Neutrophil (primary cell): ENCODE results near the gene LDHAL6B.

Experiments used
- H3K27ac ChIP-seq: fragments of 200-600 bp; sonication (generic); 2 replicates; pipeline ENCODE4 v1.5.1; 2016; ENCODE audit warnings: mild to moderate bottlenecking, moderate library complexity
- H3K27me3 ChIP-seq: fragments of 200-600 bp; sonication (generic); 2 replicates; pipeline ENCODE4 v1.6.0; 2016; ENCODE audit warnings: mild to moderate bottlenecking
- H3K36me3 ChIP-seq: fragments of 200-600 bp; sonication (generic); 2 replicates; pipeline ENCODE4 v1.5.1; 2017
- H3K4me1 ChIP-seq, 2 experiments: fragments of 200-600 bp in 1 of 2; sonication (generic) in 1 of 2; 1 replicate in 1 of 2; 2 replicates in 1 of 2; pipeline versions ENCODE4 v1.5.1 to v1.6.1; 2013 to 2016; ENCODE audit warnings: low read depth in 1 of 2, low read length in 1 of 2, mild to moderate bottlenecking in 1 of 2, moderate library complexity in 1 of 2; ENCODE audit not compliant: control insufficient read depth in 1 of 2, insufficient read depth in 1 of 2
- H3K4me3 ChIP-seq, 2 experiments: fragments of 200-600 bp in 1 of 2; sonication (generic) in 1 of 2; 1 replicate in 1 of 2; 2 replicates in 1 of 2; pipeline ENCODE4 v1.5.1; 2013 to 2016; ENCODE audit warnings: low read depth in 1 of 2, low read length in 1 of 2, mild to moderate bottlenecking in 1 of 2, moderate library complexity in 1 of 2
- H3K9me3 ChIP-seq: fragments of 200-600 bp; sonication (generic); 2 replicates; pipeline ENCODE4 v1.5.1; 2016
- TF ChIP-seq, protein P1 (sequence below): fragments of 200-600 bp; sonication (generic); IDR thresholded peaks from 2 replicates; pipeline ENCODE4 v1.5.1; 2016; ENCODE audit warnings: antibody characterized with exemption

Gene LDHAL6B

GRCh38 chr15:59190291-59190690 is 16.4 kb upstream of the LDHAL6B start:
- Histone ChIP-seq H3K27ac (no peak overlapping the region), H3K36me3 (no peaks in the 10 kb centered on the region), H3K4me3 (no peak overlapping the region), H3K4me1 (peaks cover 10 to 11% of the 10 kb centered on the region in 2 experiments), H3K9me3 (no peaks in the 10 kb centered on the region), H3K27me3 (no peaks in the 10 kb centered on the region)
- TF ChIP-seq, protein P1, sequence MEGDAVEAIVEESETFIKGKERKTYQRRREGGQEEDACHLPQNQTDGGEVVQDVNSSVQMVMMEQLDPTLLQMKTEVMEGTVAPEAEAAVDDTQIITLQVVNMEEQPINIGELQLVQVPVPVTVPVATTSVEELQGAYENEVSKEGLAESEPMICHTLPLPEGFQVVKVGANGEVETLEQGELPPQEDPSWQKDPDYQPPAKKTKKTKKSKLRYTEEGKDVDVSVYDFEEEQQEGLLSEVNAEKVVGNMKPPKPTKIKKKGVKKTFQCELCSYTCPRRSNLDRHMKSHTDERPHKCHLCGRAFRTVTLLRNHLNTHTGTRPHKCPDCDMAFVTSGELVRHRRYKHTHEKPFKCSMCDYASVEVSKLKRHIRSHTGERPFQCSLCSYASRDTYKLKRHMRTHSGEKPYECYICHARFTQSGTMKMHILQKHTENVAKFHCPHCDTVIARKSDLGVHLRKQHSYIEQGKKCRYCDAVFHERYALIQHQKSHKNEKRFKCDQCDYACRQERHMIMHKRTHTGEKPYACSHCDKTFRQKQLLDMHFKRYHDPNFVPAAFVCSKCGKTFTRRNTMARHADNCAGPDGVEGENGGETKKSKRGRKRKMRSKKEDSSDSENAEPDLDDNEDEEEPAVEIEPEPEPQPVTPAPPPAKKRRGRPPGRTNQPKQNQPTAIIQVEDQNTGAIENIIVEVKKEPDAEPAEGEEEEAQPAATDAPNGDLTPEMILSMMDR, result no peak

GRCh38 chr15:59191855-59192237 is 14.8 kb upstream of the LDHAL6B start:
- no peaks in the 10 kb centered on the region for H3K9me3 ChIP-seq
- H3K36me3 ChIP-seq, result no peaks in the 10 kb centered on the region
- no peaks in the 10 kb centered on the region for H3K27me3 ChIP-seq
- no peaks in the 10 kb centered on the region for H3K4me1 ChIP-seq
- H3K4me3 ChIP-seq, result no peak overlapping the region
- H3K27ac ChIP-seq, result no peak overlapping the region
- TF ChIP-seq, protein P1, result no peak

DNA sequence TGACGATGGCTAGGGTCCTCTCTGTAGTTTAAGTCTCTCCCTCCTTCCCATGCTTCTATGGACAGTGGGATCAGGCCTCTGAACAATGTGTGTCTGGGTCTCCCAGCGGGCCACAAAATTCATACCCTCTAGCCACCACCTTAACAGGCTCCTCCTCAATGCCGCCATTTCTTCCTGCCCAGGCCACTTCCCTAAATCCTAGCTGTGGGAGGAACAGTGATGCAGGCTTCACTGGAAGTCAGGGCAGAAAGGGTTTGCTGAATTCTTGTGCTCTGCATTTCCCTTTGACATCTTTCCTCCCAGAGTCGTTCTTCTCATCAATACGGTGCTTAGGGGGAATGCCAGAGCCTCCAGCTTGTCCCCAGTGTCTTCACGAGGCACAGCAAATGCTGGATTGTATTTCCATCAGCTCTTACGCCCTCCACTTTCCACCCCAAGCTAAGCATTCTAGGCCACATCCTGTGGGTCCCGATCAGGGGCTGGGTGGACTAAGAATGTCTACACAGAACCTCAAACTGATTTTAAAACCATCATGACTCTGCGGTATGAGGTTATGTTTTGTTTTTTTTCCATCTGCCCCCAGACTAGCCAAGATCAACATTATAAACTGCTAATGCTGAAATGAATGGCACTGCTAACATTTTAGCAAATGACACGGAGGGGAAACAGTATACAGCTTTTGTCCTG is 11.9 kb upstream of the LDHAL6B start:
- Histone ChIP-seq H3K9me3 (no peaks in the 10 kb centered on the region), H3K27me3 (no peaks in the 10 kb centered on the region), H3K4me3 (no peak overlapping the region), H3K27ac (no peak overlapping the region), H3K4me1 (no peaks in the 10 kb centered on the region), H3K36me3 (no peaks in the 10 kb centered on the region)
- TF ChIP-seq, protein P1, result no peak

DNA sequence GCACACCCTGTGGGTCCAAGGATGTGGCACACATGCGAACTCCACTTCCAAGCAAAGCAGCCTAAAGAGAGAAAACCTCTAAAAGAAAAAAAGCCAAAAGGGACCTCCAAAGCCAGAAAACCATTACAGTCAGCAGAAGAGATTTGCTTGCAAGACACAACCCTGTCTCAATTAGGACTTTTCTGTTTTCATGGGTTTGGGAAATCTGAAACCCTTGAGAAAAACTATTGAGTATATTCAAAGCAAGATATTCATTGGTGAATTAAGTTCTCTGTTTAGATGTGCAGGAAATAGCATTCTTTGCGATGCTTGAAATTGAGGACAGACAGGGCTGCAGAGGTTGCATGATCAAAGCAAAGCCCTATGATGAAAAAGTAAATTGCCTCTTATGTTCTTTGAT is 10.2 kb upstream of the LDHAL6B start:
- no peak overlapping the region for H3K4me3 ChIP-seq
- no peaks in the 10 kb centered on the region for H3K36me3 ChIP-seq
- no peak overlapping the region for H3K27ac ChIP-seq
- TF ChIP-seq, protein P1, result no peak
- H3K27me3 ChIP-seq, result no peaks in the 10 kb centered on the region
- H3K4me1 ChIP-seq, result no peaks in the 10 kb centered on the region
- H3K9me3 ChIP-seq, result no peaks in the 10 kb centered on the region

DNA sequence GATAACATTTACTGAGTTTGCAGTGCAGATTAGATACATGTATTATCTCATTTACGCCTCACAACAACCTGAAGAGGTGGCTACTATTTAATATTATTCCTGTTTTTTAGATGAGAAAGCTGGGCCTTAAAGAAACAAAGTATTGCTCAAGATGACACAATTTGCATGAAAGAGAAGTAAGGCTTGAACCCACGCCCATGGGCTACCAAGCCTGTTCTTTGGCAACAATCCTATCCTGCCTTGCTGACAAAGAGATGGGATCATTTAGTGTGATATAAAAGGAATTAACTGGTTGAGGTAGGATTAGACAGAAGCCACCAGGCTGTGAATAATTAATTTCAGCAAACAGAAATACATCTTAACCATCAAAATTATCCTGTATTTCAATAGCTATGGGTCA is 9.2 kb upstream of the LDHAL6B start:
- TF ChIP-seq, protein P1, result no peak
- Histone ChIP-seq H3K9me3 (no peaks in the 10 kb centered on the region), H3K36me3 (no peaks in the 10 kb centered on the region), H3K27ac (no peak overlapping the region), H3K27me3 (no peaks in the 10 kb centered on the region), H3K4me3 (no peak overlapping the region), H3K4me1 (no peaks in the 10 kb centered on the region)
